ENCODE results near the gene MVB12B.

The MVB12B gene

DNA sequence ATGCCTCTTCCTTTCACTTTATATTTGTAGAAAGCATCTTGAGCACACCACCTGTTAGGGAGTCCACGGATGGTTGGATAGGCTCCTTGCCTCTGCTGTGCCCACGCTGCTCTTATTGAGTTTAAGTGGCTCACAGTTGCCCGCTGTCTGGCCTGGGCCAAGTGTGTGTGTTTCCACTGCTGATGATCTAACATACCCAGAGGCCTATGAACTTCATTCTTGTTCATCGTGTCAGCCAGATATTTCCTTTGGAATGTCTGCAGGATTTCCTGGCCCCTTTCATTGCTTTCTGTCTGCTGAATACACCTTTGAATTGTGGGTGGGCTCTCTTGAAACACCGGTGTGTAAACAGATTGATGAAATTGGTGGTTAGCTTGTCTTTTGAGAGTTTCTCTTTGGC, 46.6 kb downstream of the MVB12B start:
- TF ChIP-seq, protein P1, sequence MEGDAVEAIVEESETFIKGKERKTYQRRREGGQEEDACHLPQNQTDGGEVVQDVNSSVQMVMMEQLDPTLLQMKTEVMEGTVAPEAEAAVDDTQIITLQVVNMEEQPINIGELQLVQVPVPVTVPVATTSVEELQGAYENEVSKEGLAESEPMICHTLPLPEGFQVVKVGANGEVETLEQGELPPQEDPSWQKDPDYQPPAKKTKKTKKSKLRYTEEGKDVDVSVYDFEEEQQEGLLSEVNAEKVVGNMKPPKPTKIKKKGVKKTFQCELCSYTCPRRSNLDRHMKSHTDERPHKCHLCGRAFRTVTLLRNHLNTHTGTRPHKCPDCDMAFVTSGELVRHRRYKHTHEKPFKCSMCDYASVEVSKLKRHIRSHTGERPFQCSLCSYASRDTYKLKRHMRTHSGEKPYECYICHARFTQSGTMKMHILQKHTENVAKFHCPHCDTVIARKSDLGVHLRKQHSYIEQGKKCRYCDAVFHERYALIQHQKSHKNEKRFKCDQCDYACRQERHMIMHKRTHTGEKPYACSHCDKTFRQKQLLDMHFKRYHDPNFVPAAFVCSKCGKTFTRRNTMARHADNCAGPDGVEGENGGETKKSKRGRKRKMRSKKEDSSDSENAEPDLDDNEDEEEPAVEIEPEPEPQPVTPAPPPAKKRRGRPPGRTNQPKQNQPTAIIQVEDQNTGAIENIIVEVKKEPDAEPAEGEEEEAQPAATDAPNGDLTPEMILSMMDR (IDR thresholded peaks at IDR 0.05; ENCODE audit: extremely low read depth, insufficient read depth, missing control alignments), result no peak
- in situ Hi-C loops (cut with MboI; ENCODE audit: low pct_unique_long_range_greater_than_20kb, low sequenced_read_pairs, unreplicated experiment), result no loop called here
- DNase-seq (ENCODE audit: low spot score), result no peak

DNA sequence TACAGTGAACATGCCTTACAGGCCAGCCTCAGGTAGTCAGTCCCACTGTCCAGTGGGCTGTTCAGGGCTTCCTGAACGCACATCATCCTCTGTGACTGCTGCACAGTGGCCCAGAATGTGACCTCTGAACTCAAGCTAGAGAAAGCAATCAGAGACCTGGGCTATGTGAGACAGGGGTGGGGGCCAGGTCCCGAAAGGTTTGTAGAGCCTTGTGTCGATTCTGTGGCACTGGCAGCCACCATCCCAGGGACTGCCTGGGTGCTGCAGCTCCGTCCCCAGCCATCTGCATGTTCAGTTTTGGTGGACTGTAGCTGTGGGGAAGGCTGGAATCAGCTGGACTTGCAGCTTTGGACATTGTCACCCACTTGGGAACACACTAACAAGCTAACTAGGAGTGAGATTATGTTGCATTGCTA, 47.7 kb downstream of the MVB12B start:
- DNase-seq (ENCODE audit: low spot score), result no peak
- TF ChIP-seq, protein P1 (IDR thresholded peaks at IDR 0.05; ENCODE audit: extremely low read depth, insufficient read depth, missing control alignments), result no peak
- in situ Hi-C loops (cut with MboI; ENCODE audit: low pct_unique_long_range_greater_than_20kb, low sequenced_read_pairs, unreplicated experiment), result no loop called here

GRCh38 chr9:126375386-126375785, 48.8 kb downstream of the MVB12B start:
- in situ Hi-C loops (cut with MboI; ENCODE audit: low pct_unique_long_range_greater_than_20kb, low sequenced_read_pairs, unreplicated experiment), result no loop called here
- DNase-seq (ENCODE audit: low spot score), result no peak
- TF ChIP-seq, protein P1 (IDR thresholded peaks at IDR 0.05; ENCODE audit: extremely low read depth, insufficient read depth, missing control alignments), result no peak

GRCh38 chr9:126376311-126377175, 49.9 kb downstream of the MVB12B start:
- DNase-seq (ENCODE audit: low spot score), result no peak
- in situ Hi-C loops (cut with MboI; ENCODE audit: low pct_unique_long_range_greater_than_20kb, low sequenced_read_pairs, unreplicated experiment), result no loop called here
- TF ChIP-seq, protein P1 (IDR thresholded peaks at IDR 0.05; ENCODE audit: extremely low read depth, insufficient read depth, missing control alignments), result no peak

GRCh38 chr9:126377176-126377509, 50.5 kb downstream of the MVB12B start:
- no peak for DNase-seq (ENCODE audit: low spot score)
- in situ Hi-C loops (cut with MboI; ENCODE audit: low pct_unique_long_range_greater_than_20kb, low sequenced_read_pairs, unreplicated experiment), result no loop called here
- TF ChIP-seq, protein P1 (IDR thresholded peaks at IDR 0.05; ENCODE audit: extremely low read depth, insufficient read depth, missing control alignments), result no peak

DNA sequence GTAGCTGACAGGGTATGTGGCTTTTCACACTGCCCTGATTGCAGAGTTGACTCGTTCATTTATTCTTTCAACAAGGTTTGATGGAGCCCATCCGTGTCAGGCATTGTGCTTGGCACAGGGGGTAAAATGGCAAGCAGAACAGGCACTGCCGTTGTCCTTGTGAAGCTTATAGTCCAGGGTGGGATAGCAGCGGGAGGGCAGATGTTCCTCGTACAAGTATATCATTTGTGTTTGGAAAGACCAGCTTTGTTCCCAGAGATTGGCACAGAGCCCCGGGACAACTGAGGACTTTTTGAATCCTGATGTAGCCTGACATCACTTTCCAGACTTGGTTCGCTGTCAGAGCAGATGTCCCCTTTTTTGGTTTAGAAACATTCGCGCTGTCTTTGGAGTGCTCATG, 50.9 kb downstream of the MVB12B start:
- TF ChIP-seq, protein P1 (IDR thresholded peaks at IDR 0.05; ENCODE audit: extremely low read depth, insufficient read depth, missing control alignments), result no peak
- in situ Hi-C loops (cut with MboI; ENCODE audit: low pct_unique_long_range_greater_than_20kb, low sequenced_read_pairs, unreplicated experiment), result no loop called here
- DNase-seq (ENCODE audit: low spot score), result no peak
